GM18499 (cell line): ENCODE results near the gene IL10.

Source experiments
- ATAC-seq: cut with Tn5 transposase; IDR thresholded peaks from one replicate; pipeline ENCODE4 v1.9.1; 2021; ENCODE audit warnings: moderate number of reproducible peaks; ENCODE audit not compliant: insufficient read depth, unreplicated experiment

IL10 gene

GRCh38 chr1:206772243-206772937, at the start of gene IL10:
TSS of gene IL10 (minus strand) at chr1:206772494. CDS start at chr1:206772435, 59 bp downstream.
- ATAC-seq = no peak

GRCh38 chr1:206821493-206821892, 49.2 kb upstream of the IL10 start:
- no peak for ATAC-seq

- peak; percentile 55 for ATAC-seq
Measured at GRCh38 chr1:206816390-206817287, 44.3 kb upstream of the IL10 start.

- ATAC-seq = no peak
Measured at GRCh38 chr1:206814716-206815341, 42.5 kb upstream of the IL10 start.

- ATAC-seq = no peak
Measured at GRCh38 chr1:206812471-206812870, 40.2 kb upstream of the IL10 start.

GRCh38 chr1:206809504-206810084, 37.3 kb upstream of the IL10 start:
- ATAC-seq = no peak

- ATAC-seq = no peak
Measured at GRCh38 chr1:206808615-206809014, 36.3 kb upstream of the IL10 start.

- no peak for ATAC-seq
Measured at GRCh38 chr1:206805357-206805756, 33.1 kb upstream of the IL10 start.

GRCh38 chr1:206804156-206804737, 32.0 kb upstream of the IL10 start:
- no peak for ATAC-seq

GRCh38 chr1:206803221-206803730, 31.0 kb upstream of the IL10 start:
- ATAC-seq = peak; percentile 88

- no peak for ATAC-seq
Measured at GRCh38 chr1:206802401-206802800, 30.1 kb upstream of the IL10 start.

- ATAC-seq = no peak
Measured at GRCh38 chr1:206801467-206801866, 29.2 kb upstream of the IL10 start.

GRCh38 chr1:206800891-206801290, 28.6 kb upstream of the IL10 start:
- no peak for ATAC-seq

- ATAC-seq = no peak
Measured at GRCh38 chr1:206800411-206800810, 28.1 kb upstream of the IL10 start.

- ATAC-seq = no peak
Measured at GRCh38 chr1:206799311-206799710, 27.0 kb upstream of the IL10 start.

GRCh38 chr1:206798384-206798996, 26.2 kb upstream of the IL10 start:
- no peak for ATAC-seq

- ATAC-seq = no peak
Measured at GRCh38 chr1:206797534-206798383, 25.5 kb upstream of the IL10 start.

- no peak for ATAC-seq
Measured at GRCh38 chr1:206796981-206797402, 24.7 kb upstream of the IL10 start.

GRCh38 chr1:206796116-206796515, 23.8 kb upstream of the IL10 start:
- no peak for ATAC-seq
